ENCODE measurements around the gene L3MBTL4.

DNA sequence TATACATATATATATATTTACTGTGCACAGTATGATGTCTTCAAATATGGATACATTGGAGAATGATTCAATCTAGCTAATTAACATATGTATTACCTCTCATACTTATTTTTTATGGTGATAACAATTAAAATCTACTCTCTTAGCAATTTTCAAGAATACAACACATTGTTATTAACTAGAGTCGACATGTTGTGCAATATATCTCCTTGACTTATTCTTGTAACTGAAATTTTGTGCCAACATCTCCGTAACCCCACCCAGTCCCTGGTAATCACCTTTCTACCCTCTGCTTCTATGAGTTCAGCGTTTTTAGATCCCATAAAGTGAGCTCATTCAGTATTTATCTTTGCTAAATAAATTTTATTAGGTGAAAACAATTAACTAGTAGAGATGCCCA is 303.0 kb downstream of the L3MBTL4 start:
- no peak for TF ChIP-seq TEAD4 (IDR thresholded peaks at IDR 0.05)
- no peak for TF ChIP-seq RAD21 (IDR thresholded peaks at IDR 0.05; ENCODE audit: low read depth)
- TF ChIP-seq EP300 (IDR thresholded peaks at IDR 0.05; ENCODE audit: borderline replicate concordance), result no peak
- no peak for TF ChIP-seq TAF1 (IDR thresholded peaks at IDR 0.05; ENCODE audit: low read depth)
- TF ChIP-seq CEBPB (IDR thresholded peaks at IDR 0.05), result no peak
- no peak for TF ChIP-seq TCF12 (IDR thresholded peaks at IDR 0.05; ENCODE audit: low read depth)
- TF ChIP-seq FOXM1 (IDR thresholded peaks at IDR 0.05; ENCODE audit: borderline replicate concordance, low read depth), result no peak
- no peak for TF ChIP-seq EGR1 (IDR thresholded peaks at IDR 0.05)
- TF ChIP-seq, protein P1, sequence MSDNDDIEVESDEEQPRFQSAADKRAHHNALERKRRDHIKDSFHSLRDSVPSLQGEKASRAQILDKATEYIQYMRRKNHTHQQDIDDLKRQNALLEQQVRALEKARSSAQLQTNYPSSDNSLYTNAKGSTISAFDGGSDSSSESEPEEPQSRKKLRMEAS (IDR thresholded peaks at IDR 0.05), result no peak
- TF ChIP-seq ZBTB7A (IDR thresholded peaks at IDR 0.05; ENCODE audit: low read depth), result no peak
- no peak for TF ChIP-seq NFIC (IDR thresholded peaks at IDR 0.05)
- no peak for TF ChIP-seq REST (IDR thresholded peaks at IDR 0.05; ENCODE audit: low read depth)
- TF ChIP-seq USF1 (IDR thresholded peaks at IDR 0.05), result no peak
- no peak for TF ChIP-seq YY1 (IDR thresholded peaks at IDR 0.05; ENCODE audit: low read depth)
